Cortex of kidney (tissue), 1 donor: ENCODE measurements around the gene HTR2B.
"Not testable (repeated sequence)": the region's sequence is repeated elsewhere in the genome, so short reads cannot be mapped to it uniquely, and the experiment has no call there.

Experiments used
- DNase-seq: peaks from one replicate; lab custom pipeline; 2025; lab: John Stamatoyannopoulos, UW

HTR2B gene

GRCh38 chr2:231093933-231094332 lies 30.9 kb downstream of the HTR2B start:
- no peak for DNase-seq

DNA sequence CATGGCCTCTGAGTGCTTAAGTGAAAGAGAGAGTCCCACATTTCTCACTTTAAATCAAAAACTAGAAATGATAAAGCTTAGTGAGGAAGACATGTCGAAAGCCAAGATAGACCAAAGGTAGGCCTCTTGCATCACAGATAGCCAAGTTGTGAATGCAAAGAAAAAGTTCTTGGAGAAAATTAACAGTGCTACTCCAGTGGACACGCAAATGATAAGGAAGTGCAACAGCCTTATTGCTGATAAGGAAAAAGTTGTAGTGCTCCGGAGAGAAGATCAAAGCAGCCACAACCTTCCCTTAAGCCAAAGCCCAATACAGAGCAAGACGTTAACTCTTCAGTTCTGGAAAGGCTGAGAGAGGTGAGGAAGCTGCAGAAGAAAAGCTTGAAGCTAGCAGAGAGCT lies 36.1 kb downstream of the HTR2B start:
- DNase-seq = no peak

GRCh38 chr2:231084565-231084964 lies 40.3 kb downstream of the HTR2B start:
- DNase-seq = no peak

- no peak for DNase-seq
Observed at GRCh38 chr2:231069379-231070054, 55.3 kb downstream of the HTR2B start.

DNA sequence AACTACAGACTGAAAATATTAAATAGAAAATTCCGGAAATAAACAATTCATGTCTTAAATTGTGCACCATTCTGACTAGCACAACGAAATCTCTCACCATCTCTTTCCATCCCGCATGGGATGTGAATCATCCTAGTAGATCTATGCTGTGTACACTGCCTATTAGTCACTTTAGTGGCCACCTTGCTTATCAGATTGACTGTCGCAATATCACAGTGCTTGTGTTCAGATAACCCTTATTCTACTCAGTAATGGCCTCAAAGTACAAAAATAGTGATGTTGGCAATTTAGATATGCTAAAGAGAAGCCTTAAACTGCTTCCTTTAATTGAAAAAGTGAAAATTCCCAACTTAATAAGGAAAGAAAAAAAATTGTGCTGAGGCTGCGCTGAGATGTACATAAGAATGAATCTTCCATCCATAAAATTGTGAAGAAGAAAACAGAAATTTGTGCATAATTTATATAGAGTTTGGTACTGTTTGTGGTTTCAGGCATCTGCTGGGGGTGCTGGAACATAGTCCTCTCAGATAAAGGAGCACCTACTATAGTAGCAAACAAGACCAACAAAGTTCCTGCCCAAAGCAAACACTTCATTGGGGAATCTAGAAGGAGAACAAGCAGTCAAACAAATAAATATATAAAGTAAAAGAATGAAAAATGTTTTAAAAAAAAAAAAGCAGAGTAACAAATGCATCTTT lies 56.2 kb downstream of the HTR2B start:
- no peak for DNase-seq

GRCh38 chr2:231067531-231067930 lies 57.3 kb downstream of the HTR2B start:
- not testable (repeated sequence) for DNase-seq

GRCh38 chr2:231065966-231066365 lies 58.9 kb downstream of the HTR2B start:
- DNase-seq = no peak

GRCh38 chr2:231063347-231063746 lies 61.5 kb downstream of the HTR2B start:
- no peak for DNase-seq

DNA sequence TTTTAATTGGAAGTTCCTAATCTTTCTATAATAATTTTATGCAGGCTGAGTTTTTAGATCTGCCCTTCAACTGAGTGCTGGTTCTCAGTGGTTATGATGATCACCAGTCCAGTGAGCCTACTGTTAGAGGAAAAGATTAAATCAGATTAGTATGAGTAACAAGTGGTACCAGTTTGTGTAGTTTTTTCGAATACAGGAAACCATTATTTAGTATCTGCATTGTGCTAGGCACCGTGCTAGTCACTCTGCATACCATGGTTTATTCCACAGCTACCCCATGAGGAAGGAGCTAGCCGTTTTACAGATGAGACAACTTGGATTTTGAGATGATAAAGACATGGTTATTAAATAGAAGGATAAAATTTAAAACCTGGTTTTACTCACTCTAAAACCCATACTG lies 62.1 kb downstream of the HTR2B start:
- DNase-seq = no peak

DNA sequence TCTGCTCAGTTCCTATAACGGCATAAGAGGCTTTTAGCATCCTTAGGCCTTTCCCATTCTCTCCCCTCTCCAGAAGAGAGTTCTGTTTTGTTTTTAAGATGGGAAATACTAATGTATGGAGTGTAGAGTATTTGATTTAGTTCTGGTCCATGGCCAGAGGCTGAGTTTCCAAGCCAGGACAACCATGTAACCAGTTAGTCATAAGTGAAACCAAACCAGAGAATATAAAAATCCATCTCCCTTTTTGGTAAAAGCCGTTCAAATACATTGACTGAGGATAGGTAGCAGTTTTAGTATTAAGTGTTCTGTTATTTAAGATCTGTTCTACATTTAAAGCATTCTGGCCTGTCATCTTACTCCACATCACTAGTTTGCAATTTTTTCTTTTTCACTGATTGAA lies 65.1 kb downstream of the HTR2B start:
- no peak for DNase-seq

- DNase-seq = no peak
Observed at GRCh38 chr2:231058761-231059550, 65.9 kb downstream of the HTR2B start.
